OCI-LY3 (cell line): Measurements from ENCODE around the gene POLN.

Experiments used
- H2AFZ ChIP-seq: fragments of 200-600, 300-600 bp; shearing (Covaris generic); 2 replicates; pipeline ENCODE4 v1.6.0; 2014; ENCODE audit warnings: antibody characterized with exemption, low read depth, low read length
- H3K27ac ChIP-seq: fragments of 200-600, 300-600 bp; sonication (generic); 2 replicates; pipeline ENCODE4 v1.5.1; 2014; ENCODE audit warnings: mild to moderate bottlenecking, low read length, moderate library complexity, mixed read lengths
- H3K27me3 ChIP-seq: fragments of 200-600, 300-600 bp; sonication (generic); 2 replicates; pipeline ENCODE4 v1.6.1; 2014; ENCODE audit warnings: low read depth, low read length, mixed read lengths
- H3K36me3 ChIP-seq: fragments of 200-600, 300-600 bp; sonication (generic); replicated peaks from 2 replicates; pipeline ENCODE3; 2014; ENCODE audit warnings: low read depth, low read length, mixed read lengths
- H3K4me1 ChIP-seq: fragments of 300-600, 200-600 bp; sonication (generic); 2 replicates; pipeline ENCODE4 v1.6.1; 2014; ENCODE audit warnings: low read length, mixed read lengths
- H3K4me2 ChIP-seq: fragments of 200-600, 300-600 bp; sonication (generic); 2 replicates; pipeline ENCODE4 v1.6.1; 2014; ENCODE audit warnings: low read length, mixed read lengths
- H3K4me3 ChIP-seq: fragments of 300-600, 200-600 bp; sonication (generic); 2 replicates; pipeline ENCODE4 v1.5.1; 2014; ENCODE audit warnings: antibody characterized with exemption, mild to moderate bottlenecking, low read length, moderate library complexity
- H3K79me2 ChIP-seq: fragments of 300-600, 200-600 bp; shearing (Covaris generic); 2 replicates; pipeline ENCODE4 v1.6.1; 2014; ENCODE audit warnings: mild to moderate bottlenecking, low read length, mixed read lengths
- H3K9ac ChIP-seq: fragments of 300-600, 200-600 bp; shearing (Covaris generic); 2 replicates; pipeline ENCODE4 v1.6.0; 2014; ENCODE audit warnings: mild to moderate bottlenecking, low read length, moderate library complexity
- H3K9me3 ChIP-seq: fragments of 200-600, 300-600 bp; shearing (Covaris generic); 2 replicates; pipeline ENCODE4 v1.6.1; 2014; ENCODE audit warnings: low read length, mixed read lengths; ENCODE audit not compliant: insufficient read depth
- H4K20me1 ChIP-seq: fragments of 200-600, 300-600 bp; sonication (generic); 2 replicates; pipeline ENCODE4 v1.6.1; 2016; ENCODE audit warnings: low read length, mixed read lengths; ENCODE audit not compliant: insufficient read depth
- CTCF ChIP-seq: fragments of 200-600, 300-600 bp; sonication (generic); IDR thresholded peaks from 2 replicates; pipeline ENCODE4 v1.5.1; 2014; ENCODE audit warnings: antibody characterized with exemption, low read length, low read depth
- EZH2phosphoT487 ChIP-seq: fragments of 200-600 bp; shearing (Covaris generic); IDR thresholded peaks from 2 replicates; pipeline ENCODE4 v1.6.1; 2018; ENCODE audit warnings: antibody characterized with exemption, mixed run types, low read depth

POLN gene

GRCh38 chr4:2138846-2139500 lies 102.9 kb downstream of the POLN start:
- Histone ChIP-seq H3K4me3 (no peak overlapping the region), H3K9ac (no peak overlapping the region), H4K20me1 (no peaks in the 10 kb centered on the region), H3K4me2 (no peak overlapping the region), H3K27me3 (no peaks in the 10 kb centered on the region), H3K27ac (no peak overlapping the region), H3K4me1 (no peaks in the 10 kb centered on the region), H3K9me3 (no peaks in the 10 kb centered on the region), H3K36me3 (no peaks in the 10 kb centered on the region), H3K79me2 (no peaks in the 10 kb centered on the region), H2AFZ (no peak overlapping the region)
- TF ChIP-seq CTCF (no peak), EZH2phosphoT487 (no peak)

DNA sequence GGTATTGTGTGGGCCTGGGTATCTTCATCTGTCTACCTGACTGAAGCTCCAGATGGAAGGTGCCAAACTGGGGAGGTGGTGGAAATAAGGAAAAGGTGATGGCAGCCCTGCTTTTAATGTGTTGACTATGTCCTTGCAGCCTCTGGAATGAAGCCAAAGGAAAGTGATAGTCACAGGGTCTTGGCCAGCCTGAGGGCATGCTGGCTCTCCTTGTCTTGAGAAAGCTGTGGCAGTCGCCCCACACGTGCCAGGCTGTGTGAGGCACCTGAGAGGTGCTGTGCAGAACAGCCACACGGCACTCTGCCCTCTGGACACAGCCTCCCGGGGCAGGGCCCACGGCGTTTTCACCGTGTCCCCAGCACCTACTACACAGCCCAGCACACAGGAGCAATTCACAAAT lies 105.2 kb downstream of the POLN start:
- Histone ChIP-seq H3K4me2 (no peak overlapping the region), H2AFZ (no peak overlapping the region), H3K27me3 (no peaks in the 10 kb centered on the region), H3K4me3 (no peak overlapping the region), H3K79me2 (no peaks in the 10 kb centered on the region), H3K9ac (no peak overlapping the region), H4K20me1 (no peaks in the 10 kb centered on the region), H3K9me3 (peaks cover 6% of the 10 kb centered on the region; the same call in 1 of the 2 replicates), H3K36me3 (no peaks in the 10 kb centered on the region), H3K4me1 (no peaks in the 10 kb centered on the region), H3K27ac (no peak overlapping the region)
- TF ChIP-seq EZH2phosphoT487 (no peak), CTCF (no peak)

- Histone ChIP-seq H2AFZ (no peak overlapping the region), H3K4me1 (no peaks in the 10 kb centered on the region), H3K27me3 (no peaks in the 10 kb centered on the region), H3K79me2 (no peaks in the 10 kb centered on the region), H3K27ac (no peak overlapping the region), H4K20me1 (no peaks in the 10 kb centered on the region), H3K9me3 (peaks cover 6% of the 10 kb centered on the region; the same call in 1 of the 2 replicates), H3K9ac (no peak overlapping the region), H3K4me3 (no peak overlapping the region), H3K36me3 (no peaks in the 10 kb centered on the region), H3K4me2 (no peak overlapping the region)
- TF ChIP-seq EZH2phosphoT487 (no peak), CTCF (no peak)
Measured at GRCh38 chr4:2135083-2135482, 106.8 kb downstream of the POLN start.

DNA sequence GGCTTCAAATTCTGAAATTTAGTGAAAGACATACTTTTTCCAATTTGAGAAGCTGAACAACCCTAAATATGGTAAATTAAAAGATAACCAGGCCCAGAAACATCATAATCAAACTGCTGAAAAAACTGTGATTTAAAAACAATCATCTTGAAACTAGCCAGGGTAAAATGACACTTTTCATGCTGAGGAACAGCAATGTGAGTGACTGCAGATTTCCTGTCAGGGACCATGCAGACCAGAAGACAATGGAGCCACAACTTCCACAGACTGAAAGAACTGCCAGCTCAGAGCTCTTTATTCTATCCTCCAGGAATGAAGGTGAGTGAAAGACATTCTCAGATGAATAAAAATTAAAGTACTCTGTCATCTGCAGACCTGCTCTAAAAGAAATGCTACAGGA lies 109.5 kb downstream of the POLN start:
- no peaks in the 10 kb centered on the region for H3K27me3 ChIP-seq
- no peak overlapping the region for H3K4me2 ChIP-seq
- H3K27ac ChIP-seq, result no peak overlapping the region
- H3K4me3 ChIP-seq, result no peak overlapping the region
- no peaks in the 10 kb centered on the region for H4K20me1 ChIP-seq
- TF ChIP-seq CTCF (no peak), EZH2phosphoT487 (no peak)
- H3K36me3 ChIP-seq, result no peaks in the 10 kb centered on the region
- H3K9ac ChIP-seq, result no peak overlapping the region
- H3K9me3 ChIP-seq, result peaks cover 6% of the 10 kb centered on the region; the same call in 1 of the 2 replicates
- no peaks in the 10 kb centered on the region for H3K79me2 ChIP-seq
- no peaks in the 10 kb centered on the region for H3K4me1 ChIP-seq
- H2AFZ ChIP-seq, result no peak overlapping the region
